Activated CD8-positive, alpha-beta memory T cell treated with anti-CD3 and anti-CD28 coated beads for 36 hours (primary cell): ENCODE data around the gene RAVER2. TPM values are rescaled to one million over a fixed set of nuclear protein-coding genes. Genes with fewer than 3 reads are reported as not detected.

ENCODE experiments used
- CTCF ChIA-PET: fragments of 350-600 bp; sonication (Branson Sonifier 250); formaldehyde crosslinking; loops from one replicate; lab custom pipeline; 2021; ENCODE audit warnings: antibody characterized with exemption; lab: Charles Lee
- POLR2A ChIA-PET: fragments of 350-600 bp; sonication (Branson Sonifier 250); formaldehyde crosslinking; loops from one replicate; lab custom pipeline; 2021; ENCODE audit warnings: antibody characterized with exemption; lab: Charles Lee
- total RNA-seq, 2 experiments: library from RNA; stranded (reverse); gene quantifications; one replicate each; pipeline ENCODE4 v1.2.3, GENCODE V29; 2021

The RAVER2 gene
- total RNA-seq, 2 experiments from 2014 or later = 6.9 to 7.0 TPM

- POLR2A ChIA-PET = interaction anchor here (0.6 kb wide), 1 partner anchor 600 kb away, joined by 3 read pairs; no protein-coding TSS in a partner anchor
- CTCF ChIA-PET = no interaction called here
Measured at GRCh38 chr1:64838486-64838885, 93.6 kb downstream of the RAVER2 start.

- ChIA-PET POLR2A (no interaction called here), CTCF (no interaction called here)
Measured at GRCh38 chr1:64839261-64839660, 94.4 kb downstream of the RAVER2 start.

DNA sequence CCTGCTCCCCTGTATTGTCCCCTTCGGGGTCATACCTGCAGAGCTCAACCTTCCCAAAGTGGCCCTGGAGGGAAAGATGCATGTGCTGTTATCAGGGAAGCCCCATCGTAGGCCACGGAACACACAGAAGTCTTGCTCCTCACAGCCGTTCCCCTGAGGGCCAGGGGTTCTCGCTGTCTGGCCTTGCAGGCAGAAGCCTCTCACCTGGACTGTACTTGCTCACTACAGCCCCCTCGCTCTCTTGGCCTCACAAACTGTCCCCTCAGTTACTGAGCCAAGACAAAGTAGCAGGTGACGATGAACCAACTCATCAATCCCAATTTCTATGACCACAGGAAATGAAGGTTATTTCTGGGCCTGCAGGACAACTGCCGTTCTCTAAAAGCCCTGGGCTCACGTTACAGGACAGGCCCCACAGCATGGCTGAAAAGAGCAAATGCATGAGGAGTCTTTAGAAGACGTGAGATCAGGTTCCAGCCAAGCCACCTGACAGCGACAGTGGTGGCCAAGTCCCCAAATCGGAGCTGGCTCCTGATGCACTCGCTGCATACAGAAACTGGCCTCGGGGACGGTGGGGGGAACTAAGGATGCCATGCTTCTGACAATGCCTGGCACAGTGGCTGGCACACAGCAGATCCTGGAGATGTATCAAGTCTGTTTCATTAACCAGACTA, 95.0 kb downstream of the RAVER2 start:
- CTCF ChIA-PET = no interaction called here
- POLR2A ChIA-PET = no interaction called here

- CTCF ChIA-PET = interaction anchor here (0.6 kb wide), 1 partner anchor 127 kb away, joined by 3 read pairs; no protein-coding TSS in a partner anchor
- POLR2A ChIA-PET = no interaction called here
Measured at GRCh38 chr1:64841330-64842065, 96.6 kb downstream of the RAVER2 start.

DNA sequence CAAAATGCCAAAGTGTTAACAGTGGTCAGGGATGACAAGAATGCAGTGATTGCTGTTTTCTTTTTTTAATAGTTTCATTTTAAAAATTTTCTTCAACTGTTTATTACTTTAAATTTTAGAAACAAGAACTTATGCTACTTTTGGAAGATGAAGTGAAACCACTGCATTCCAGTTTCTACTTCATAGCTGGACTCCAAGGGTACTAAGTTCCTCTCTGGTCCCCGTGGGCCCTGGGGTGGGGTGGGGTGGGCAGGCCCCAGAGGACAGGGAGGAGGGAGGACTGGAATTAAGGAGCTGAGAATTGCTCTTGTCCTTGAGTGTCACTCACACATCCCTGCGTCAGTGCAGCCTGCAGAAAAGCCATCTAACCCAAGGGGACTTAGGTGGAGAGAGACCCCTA, 97.3 kb downstream of the RAVER2 start:
- POLR2A ChIA-PET = no interaction called here
- CTCF ChIA-PET = no interaction called here

GRCh38 chr1:64843675-64844074, 98.8 kb downstream of the RAVER2 start:
- CTCF ChIA-PET = interaction anchor here (0.6 kb wide), 1 partner anchor 174 kb away, joined by 3 read pairs; no protein-coding TSS in a partner anchor
- POLR2A ChIA-PET = no interaction called here

DNA sequence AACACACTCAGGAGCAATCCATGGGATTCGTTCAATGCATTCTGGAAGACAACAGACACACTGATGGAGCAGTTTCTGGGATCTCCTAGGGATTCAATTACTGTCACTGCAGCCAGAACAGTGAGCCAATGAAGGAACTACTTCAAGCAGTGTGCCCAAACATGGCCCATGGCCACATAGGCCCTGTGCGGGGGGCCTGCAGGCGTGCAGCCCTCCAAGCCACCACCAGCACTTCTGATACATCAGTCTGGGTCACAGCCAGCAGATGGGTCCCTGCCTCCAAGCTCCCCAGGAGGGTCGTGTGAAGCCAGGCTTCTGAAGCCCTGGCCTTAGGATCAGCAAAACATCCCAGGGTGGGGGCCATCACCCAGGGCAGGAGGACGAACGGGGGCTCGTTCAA, 99.3 kb downstream of the RAVER2 start:
- CTCF ChIA-PET = no interaction called here

DNA sequence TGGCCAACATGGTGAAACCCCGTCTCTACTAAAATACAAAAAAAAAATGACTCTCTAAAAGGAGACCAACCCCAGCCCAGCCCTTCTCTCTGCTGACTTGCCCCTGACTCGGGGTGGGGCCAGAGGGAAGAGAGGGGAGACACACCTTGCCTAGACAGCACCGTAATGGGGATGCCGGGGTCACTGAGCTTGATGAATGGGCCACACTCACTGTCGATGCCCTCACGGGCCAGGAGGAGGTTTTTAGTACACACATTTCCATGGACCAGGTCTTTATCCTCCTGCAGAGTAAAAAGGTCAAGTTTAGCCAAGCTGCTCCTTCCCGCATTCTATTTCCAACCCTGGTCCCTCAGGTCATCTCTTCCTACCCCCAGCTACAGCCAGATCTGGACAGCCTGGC, 99.7 kb downstream of the RAVER2 start:
- POLR2A ChIA-PET = no interaction called here
- CTCF ChIA-PET = no interaction called here

More for the DNA sequence above, 99.3 kb downstream of the RAVER2 start:
- POLR2A ChIA-PET = no interaction called here

GRCh38 chr1:64845831-64846425, 101.1 kb downstream of the RAVER2 start:
- ChIA-PET CTCF (no interaction called here), POLR2A (no interaction called here)

GRCh38 chr1:64846573-64847430, 101.9 kb downstream of the RAVER2 start:
- ChIA-PET CTCF (no interaction called here), POLR2A (no interaction called here)

GRCh38 chr1:64847666-64848065, 102.8 kb downstream of the RAVER2 start:
- POLR2A ChIA-PET = no interaction called here

DNA sequence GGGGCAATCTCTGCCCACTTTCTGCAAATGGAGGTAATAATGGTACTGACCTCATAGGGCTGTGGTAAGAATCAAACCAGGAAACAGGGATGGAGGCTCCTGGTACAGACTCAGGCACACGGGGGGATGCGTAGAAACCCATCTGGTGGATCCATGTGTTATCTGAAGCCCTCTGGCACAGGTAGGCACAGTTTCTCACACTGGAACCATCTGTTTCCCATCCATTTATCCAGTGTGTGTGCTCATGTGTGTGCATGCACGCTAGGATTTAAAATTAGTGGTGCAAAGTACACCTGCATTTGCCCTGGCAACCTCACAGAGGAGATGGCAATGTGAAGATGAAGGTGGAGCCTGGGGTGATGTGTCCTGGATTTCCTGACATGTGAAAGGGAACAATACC, 103.3 kb downstream of the RAVER2 start:
- POLR2A ChIA-PET = no interaction called here
- CTCF ChIA-PET = no interaction called here

More at GRCh38 chr1:64847666-64848065, 102.8 kb downstream of the RAVER2 start:
- CTCF ChIA-PET = no interaction called here

- CTCF ChIA-PET = no interaction called here
Measured at GRCh38 chr1:64848803-64849202, 103.9 kb downstream of the RAVER2 start.

DNA sequence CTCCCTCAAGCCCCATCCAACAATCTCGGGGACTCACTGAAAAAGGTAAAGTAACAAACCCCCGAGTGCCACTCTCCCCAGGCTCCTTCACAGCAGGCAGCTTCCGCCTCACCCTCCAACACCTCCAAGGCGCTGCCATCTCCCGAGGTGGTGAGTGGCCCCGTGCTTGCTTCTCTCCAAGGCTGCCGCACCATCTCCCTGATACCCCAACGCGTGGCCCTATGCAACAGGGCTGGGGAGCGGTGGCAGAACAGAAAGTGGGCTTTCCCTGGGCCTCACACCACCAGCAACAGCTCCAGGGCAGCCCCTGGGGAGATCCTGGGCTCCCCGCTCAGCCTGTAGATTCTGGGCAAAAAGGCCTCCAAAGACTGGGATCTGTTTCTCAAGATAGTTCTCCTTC, 105.1 kb downstream of the RAVER2 start:
- ChIA-PET CTCF (no interaction called here), POLR2A (no interaction called here)

More at GRCh38 chr1:64848803-64849202, 103.9 kb downstream of the RAVER2 start:
- POLR2A ChIA-PET = no interaction called here

GRCh38 chr1:64850846-64851245, 106.0 kb downstream of the RAVER2 start:
- CTCF ChIA-PET = no interaction called here
- POLR2A ChIA-PET = no interaction called here

- ChIA-PET CTCF (no interaction called here), POLR2A (no interaction called here)
Measured at GRCh38 chr1:64851664-64852063, 106.8 kb downstream of the RAVER2 start.

- POLR2A ChIA-PET = no interaction called here
- CTCF ChIA-PET = no interaction called here
Measured at GRCh38 chr1:64854674-64855073, 109.8 kb downstream of the RAVER2 start.

- POLR2A ChIA-PET = no interaction called here
- CTCF ChIA-PET = no interaction called here
Measured at GRCh38 chr1:64855557-64855956, 110.7 kb downstream of the RAVER2 start.

DNA sequence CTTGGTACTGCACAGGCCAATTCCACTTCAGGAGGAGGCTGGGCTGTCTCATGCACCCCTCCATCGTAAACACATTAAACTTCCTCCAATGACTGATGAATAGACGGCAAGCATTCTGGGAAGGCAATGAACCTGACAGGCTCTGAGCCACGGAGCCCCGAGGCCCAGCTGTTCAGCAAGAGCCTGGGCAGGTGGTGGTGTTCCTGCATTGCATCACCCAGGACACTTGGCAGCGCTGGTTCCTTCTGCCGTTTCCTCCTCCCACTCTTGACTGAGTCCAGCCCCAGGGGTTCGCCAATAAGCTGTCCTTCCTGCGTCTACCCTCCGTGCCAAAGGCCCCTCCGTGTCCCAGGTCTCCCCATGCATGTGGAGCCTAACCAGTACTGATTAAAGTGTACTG, 111.7 kb downstream of the RAVER2 start:
- CTCF ChIA-PET = interaction anchor here (0.6 kb wide), 1 partner anchor 89 kb away, joined by 3 read pairs; no protein-coding TSS in a partner anchor
- POLR2A ChIA-PET = no interaction called here
